GM21723 (cell line): Measurements from ENCODE around the gene LENG9.
"Not testable (repeated sequence)": the region's sequence is repeated elsewhere in the genome, so short reads cannot be mapped to it uniquely, and the experiment has no call there.

Source experiments
- ATAC-seq: cut with Tn5 transposase; IDR thresholded peaks from one replicate; pipeline ENCODE4 v1.9.1; 2021; ENCODE audit warnings: mild to moderate bottlenecking, moderate library complexity; ENCODE audit not compliant: unreplicated experiment

The LENG9 gene

GRCh38 chr19:54480051-54480450 lies 16.5 kb upstream of the LENG9 start:
- no peak for ATAC-seq

- ATAC-seq, result no peak
Measured at GRCh38 chr19:54478677-54479266, 15.2 kb upstream of the LENG9 start.

DNA sequence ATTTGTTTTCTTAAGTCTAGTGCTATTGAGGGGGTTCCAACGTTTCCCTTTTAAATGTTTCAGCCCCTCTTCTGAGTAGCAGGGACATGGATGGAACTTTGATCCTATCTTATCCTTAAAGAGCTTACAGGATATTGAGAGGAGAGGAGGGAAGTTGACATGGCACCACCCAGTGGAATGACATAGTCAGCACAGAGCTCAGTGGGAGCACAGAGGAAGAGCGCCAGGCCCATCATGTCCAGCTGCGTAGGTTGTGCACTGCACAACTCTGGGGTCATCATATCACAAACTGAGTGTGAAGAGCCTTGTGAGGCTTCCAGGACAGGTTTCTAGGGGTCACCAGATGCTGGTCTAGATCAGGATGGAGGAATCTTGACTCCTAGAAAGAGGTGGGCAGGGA lies 14.1 kb upstream of the LENG9 start:
- ATAC-seq, result no peak

DNA sequence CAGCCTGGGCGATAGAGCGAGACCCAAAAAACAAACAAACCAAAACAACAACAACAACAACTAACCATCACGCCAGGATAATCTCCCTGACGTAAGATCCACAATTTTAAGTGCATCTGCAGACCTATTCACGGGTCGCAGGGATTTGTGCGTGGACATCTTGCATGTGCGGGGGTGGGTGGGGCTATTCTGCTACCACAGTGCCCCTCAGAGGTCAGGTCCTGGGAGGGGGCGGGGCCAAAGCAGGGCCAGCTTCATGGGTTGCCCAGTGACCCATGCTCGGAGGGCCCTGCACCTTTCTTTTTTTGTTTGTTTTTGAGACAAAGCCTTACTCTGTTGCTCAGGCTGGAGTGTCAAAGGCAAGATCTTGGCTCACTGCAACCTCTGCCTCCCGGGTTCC lies 12.1 kb upstream of the LENG9 start:
- no peak for ATAC-seq

GRCh38 chr19:54473892-54474372 lies 10.4 kb upstream of the LENG9 start:
- no peak for ATAC-seq

DNA sequence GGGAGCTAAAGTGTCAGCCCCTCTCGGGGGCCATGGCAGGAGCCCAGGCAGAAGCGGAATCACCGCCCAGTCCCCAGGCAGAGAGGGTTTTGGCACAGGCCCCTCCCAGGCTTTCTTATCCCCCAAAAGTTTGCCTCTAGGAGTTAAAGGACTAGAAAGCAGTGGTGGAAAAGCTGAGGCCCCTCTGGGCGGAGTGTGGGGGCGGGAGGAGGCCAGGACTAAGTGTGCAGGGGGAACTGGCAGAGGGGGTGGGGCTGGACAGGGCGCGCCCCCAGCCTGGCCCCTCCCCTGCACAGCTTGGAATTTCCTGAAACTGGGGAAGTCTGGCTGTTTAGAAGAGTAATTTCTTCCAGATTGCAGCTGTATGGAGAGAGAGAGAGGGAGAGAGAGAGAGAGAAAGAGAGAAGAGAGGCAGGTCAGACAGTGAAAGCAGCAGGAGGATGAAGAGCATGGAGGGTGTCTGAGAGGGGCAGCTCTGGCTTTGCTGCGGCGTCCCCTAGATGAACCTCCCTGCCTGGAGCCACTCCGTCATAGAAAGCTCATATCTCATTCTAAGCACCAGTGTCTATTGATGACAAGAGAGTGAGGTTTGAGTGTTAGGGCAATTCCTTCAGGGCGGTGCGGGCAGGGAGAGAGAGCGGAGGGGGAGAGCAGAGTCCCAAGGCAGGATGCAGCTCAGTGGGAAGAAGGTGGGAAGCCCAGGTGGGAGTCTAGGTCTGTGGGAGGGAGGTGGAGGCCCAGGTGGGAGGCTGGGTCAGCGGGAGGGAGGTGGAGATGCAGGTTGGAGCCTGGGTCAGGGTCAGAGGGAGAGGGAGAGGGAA lies 9.7 kb upstream of the LENG9 start, which contains the start of gene CDC42EP5:
TSS of gene CDC42EP5 (minus strand) at position 226 of the 821 bp plus-strand sequence. CDS start 7,749 bp downstream, outside the sequence.
- no peak for ATAC-seq

DNA sequence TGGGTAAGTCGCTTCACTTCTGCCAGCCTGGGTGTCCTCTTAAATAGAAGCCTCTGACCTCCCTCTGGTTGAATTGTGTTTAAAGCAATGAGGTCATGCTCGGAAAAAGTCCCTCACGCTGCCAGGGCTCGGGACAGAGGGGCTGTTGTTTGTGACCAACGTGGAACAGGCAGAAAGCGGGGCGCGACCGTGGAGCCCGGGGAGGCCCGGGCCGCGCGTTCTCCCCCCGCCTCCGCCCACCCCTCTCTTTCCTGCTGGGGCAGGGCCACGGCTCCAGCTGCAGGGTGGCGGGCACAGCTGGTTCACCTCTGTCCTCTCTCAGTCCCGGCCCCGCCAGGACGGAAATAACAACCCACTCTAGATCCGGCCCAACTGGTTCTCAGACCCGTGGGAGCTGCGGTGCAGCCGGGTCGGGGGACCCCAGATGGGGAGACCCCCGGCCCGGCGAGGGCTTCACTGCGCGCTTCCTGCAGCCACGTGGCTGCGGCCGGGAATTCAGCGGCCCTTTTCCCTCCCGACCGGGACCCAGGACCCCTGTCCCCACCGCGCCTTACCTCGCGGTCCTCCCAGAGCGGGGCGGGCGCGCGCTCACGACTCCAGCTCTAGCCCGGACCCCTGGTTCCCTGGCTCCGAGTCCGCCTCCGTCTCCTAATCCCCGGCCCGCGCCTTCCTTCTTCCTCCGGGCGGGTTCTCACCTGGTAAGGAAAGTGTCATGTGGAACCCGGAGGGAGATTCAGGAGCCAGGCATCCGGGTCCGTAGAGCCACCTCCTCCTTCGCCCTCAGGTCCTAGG lies 7.6 kb upstream of the LENG9 start:
- no peak for ATAC-seq

GRCh38 chr19:54470276-54470887 lies 6.8 kb upstream of the LENG9 start:
- ATAC-seq, result no peak

DNA sequence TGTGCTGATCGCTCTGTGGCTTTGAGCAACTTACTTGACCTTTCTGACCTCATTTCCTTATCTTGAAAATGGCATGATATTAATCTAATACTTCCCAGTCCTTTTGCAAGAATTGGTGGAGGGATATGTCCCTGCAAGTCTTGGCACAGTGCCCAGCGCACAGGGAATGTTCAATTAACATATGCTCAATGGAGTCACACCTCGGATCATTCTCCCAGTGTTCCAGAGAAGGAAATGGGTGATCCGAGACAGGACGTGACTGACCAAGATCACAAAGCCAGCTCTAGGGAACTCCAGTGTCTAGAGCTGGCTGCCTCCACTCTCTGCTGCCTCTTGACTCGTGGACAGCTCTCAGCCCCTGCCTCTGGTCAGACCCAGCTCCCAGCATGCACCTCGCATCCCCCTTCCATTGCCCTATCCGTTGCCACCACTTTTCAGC lies 5.9 kb upstream of the LENG9 start:
- ATAC-seq, result no peak

DNA sequence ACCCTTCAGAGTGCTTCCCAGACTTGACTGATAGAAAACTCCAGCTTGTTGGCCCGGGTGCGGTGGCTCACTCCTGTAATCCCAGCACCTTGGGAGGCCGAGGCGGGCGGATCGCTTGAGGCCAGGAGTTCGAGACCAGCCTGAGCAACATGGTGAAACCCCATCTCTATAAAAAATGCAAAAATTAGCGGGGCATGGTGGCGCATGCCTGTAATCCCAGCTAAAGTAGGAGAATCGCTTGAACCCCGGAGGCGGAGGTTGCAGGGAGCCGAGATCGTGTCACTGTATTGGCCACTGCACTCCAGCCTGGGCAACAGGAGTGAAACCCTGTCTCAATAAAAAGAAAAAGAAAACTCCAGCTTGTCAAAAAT lies 2.5 kb upstream of the LENG9 start:
- not testable (repeated sequence) for ATAC-seq

GRCh38 chr19:54465426-54466109 lies 2.0 kb upstream of the LENG9 start:
- ATAC-seq, result no peak

- peak; percentile 49 for ATAC-seq
Measured at GRCh38 chr19:54464630-54465425, 1.2 kb upstream of the LENG9 start.

- peak; percentile 45 for ATAC-seq
Measured at GRCh38 chr19:54464044-54464629, 559 bp upstream of the LENG9 start.

DNA sequence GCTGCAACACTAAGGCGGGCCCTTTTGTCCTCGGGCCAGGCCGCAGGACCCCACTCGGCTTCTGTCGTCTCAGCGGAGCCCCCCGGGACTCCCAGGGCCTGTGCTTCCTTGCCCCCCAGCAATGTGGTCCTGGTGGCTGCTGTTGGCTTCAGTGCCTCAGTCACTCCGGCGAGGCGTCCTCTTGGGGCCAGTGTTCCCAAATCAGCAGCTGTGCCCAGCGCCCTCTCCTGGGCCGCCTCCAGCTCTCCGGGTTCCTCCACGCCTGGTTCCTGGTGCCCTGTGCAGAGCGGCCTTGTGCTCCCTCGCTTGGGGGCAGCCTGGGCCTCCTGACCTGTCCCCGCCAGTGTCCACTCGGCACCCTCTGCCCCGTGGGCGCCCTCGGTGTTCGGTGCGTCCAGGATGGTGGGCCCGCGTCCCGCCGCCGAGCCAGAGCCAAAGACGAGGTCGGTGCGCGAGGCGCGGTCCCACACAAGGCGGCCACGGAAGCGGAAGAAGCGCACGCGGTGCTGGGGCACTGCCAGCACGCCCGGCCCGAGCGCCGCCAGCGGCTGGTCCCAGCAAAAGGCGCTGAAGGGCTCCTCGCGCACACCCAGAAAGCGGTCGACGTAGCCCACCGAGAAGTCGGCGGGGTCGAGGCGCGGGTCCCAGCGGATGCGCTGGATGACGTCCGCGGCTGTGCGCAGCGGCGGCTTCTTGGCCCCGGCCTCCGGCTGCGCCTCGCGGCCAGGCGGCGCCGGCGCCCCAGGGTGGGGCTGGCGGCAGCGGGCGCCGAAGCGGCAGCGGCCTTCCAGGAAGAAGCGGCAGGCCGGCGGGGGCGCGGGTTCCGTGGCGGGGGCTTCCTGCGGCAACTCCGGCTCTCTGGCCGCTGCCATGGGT lies 685 bp downstream of the LENG9 start:
- peak; percentile 14 for ATAC-seq

- ATAC-seq, result no peak
Measured at GRCh38 chr19:54462047-54462654, 1.4 kb downstream of the LENG9 start.

GRCh38 chr19:54461613-54462012 lies 2.0 kb downstream of the LENG9 start:
- no peak for ATAC-seq

DNA sequence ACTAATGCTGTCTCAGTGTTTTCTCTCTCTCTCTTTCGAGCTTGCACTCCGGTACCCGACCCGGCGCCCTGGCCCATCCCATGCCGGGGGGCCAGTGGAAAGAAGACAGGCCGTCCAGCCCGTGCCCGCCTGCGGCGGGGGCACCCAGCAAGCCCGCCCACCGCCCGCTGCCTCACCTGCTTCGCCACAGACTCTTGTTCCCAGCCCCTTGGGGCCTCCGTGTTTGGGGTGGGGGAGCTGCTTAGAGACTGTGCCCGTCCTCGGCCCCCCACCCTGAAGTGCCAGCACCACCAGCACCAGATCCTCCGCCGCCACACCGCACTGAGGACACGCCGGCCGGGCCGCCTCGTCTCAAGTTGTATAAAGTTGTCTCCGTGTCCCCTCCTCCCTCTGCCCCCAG lies 2.4 kb downstream of the LENG9 start:
- ATAC-seq, result no peak
